Activated CD8-positive, alpha-beta memory T cell treated with anti-CD3 and anti-CD28 coated beads, Interleukin-2, amount 50 U/mL, for 1 hour (primary cell): ENCODE data around the gene KIAA1671.

Source experiments
- DNase-seq: peaks from one replicate; pipeline ENCODE4 v3.0.0-alpha.2; 2020; ENCODE audit errors: extremely low read depth

The KIAA1671 gene

DNA sequence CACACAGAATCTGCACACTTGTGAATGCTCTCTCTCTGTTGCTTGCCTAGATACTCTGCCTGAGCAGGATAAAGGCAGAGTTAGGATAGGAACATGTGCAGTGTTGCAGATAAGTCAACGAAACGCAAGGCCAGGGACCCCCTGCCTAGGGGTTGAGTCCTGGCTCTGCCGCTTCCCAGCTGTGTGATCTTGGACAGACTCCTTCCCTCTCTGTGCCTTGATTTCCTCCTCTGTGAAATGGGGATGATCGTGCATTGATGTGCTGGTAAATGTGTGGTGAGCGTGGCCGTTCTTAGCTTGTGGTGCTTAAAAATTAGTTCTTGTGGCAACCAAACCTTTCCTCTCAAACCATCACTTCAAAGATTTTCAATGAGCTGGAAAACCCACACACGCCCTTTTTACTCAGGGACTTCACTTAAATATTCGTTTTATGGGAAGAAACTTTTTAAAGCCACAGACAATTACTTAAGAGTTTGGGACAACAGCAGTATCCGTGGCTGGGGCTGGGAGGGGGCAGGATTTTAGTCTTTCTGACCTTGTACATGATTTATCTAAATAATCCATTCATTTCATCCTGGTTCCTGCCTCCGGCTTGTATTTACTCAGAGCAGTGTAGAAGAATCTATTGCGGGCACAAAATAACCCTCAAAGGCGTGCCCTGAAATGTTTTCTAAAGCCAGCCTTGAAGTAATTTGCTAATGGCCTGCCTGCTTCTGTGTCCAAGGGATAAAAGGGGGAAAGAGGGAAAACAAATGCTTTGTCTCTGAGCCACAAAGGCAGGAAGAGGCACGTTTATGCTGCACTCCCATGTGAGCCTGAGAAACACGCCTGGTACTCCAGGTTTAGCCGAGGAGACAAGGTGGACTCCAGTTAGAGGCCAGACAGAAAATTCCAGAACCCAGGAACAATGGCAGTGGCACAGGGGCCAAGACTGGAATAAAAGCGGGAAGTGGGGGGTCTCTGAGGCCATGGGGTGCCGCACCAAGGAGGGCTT lies 162.2 kb downstream of the KIAA1671 start:
- no peak for DNase-seq

- DNase-seq = no peak
These were observed 167.1 kb downstream of the KIAA1671 start for GRCh38 chr22:25119609-25120008.

DNA sequence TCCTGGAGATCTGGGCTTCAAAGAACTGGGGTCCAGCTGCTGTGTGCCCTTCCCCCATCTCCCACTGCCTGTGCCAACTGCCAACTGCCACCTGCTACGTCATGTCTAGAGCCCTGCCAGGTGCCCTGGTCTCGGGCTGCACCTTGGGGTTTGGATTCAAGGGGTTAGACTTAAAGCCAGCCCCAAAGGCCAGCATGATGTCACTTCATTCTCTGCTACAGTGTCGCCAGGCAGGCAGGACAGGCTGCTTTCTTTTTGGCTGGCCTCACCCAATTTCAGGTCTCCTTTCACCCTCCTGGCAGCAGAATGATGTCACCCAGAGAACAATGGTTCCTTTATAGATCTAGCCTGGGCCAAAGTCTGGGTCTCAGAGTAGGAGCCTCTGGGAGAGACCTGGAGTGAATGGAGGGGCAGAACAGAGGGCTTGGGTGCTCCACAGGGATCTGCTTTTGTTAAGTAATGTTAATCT lies 167.6 kb downstream of the KIAA1671 start:
- DNase-seq = no peak

GRCh38 chr22:25120761-25121212 lies 168.3 kb downstream of the KIAA1671 start:
- no peak for DNase-seq

- no peak for DNase-seq
These were observed 169.7 kb downstream of the KIAA1671 start for GRCh38 chr22:25122136-25122764.

- DNase-seq = no peak
These were observed 171.2 kb downstream of the KIAA1671 start for GRCh38 chr22:25123677-25124076.

GRCh38 chr22:25125693-25126357 lies 173.3 kb downstream of the KIAA1671 start:
- no peak for DNase-seq

GRCh38 chr22:25126510-25126909 lies 174.0 kb downstream of the KIAA1671 start:
- DNase-seq = no peak

- DNase-seq = no peak
These were observed 174.8 kb downstream of the KIAA1671 start for GRCh38 chr22:25127318-25127717.

DNA sequence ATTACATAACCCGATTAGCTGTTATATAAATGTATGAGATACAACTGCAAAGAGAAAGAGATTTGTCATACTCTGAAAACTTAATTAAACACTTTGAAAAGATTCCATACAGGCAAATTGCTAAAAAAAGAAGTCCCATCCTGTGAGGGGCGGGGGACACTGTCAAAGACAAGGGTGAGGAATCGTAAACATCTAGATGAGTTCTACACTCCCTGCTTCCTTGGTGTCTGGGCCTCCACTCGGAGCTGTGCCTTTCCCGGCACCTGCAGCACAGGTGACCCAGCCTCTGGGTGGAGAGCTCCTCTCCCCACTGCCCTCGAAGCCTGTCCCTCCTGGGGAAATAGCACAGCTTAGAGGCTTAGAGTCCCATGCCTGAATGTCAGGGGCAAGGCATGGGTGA lies 177.9 kb downstream of the KIAA1671 start:
- no peak for DNase-seq

GRCh38 chr22:25131198-25131887 lies 178.8 kb downstream of the KIAA1671 start:
- no peak for DNase-seq

DNA sequence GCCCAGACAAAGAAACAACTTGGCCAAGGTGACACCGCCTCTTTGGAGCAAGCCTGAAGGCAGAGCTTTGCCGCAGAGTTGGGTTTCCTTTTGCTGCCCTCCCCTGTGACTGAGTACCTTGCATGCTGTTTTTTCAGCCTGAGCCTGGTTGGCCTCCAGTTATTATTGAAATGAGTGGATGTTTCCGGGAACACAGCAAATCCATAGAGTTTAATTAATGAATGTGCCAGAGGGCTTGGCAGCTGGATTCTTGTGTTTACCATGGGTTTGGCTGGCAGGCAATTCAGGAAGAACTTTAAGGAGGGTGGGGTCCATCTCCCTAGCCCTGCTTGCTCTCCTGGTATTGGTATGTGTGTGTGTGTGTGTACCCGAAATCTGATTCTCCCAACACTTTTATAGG lies 181.5 kb downstream of the KIAA1671 start:
- no peak for DNase-seq

DNA sequence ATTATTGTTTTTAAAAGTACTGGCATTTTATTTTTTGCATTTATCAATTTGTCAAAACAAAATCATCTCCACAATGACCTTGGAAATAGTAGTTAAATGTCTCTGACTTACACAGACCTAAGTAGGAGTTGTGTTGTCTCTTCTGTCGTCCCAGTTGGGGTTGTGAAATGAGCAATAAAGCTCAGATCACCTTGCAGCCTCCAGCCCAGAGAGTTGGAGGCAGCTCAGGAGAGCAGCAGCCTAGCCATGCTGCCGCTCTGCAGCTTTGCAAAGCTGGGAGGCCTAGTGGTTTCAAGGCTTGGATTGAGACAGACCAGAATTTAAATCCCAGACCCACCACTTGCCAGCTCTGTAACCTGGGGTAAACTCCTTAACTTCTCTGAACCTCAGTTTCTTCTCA lies 181.9 kb downstream of the KIAA1671 start:
- DNase-seq = no peak

DNA sequence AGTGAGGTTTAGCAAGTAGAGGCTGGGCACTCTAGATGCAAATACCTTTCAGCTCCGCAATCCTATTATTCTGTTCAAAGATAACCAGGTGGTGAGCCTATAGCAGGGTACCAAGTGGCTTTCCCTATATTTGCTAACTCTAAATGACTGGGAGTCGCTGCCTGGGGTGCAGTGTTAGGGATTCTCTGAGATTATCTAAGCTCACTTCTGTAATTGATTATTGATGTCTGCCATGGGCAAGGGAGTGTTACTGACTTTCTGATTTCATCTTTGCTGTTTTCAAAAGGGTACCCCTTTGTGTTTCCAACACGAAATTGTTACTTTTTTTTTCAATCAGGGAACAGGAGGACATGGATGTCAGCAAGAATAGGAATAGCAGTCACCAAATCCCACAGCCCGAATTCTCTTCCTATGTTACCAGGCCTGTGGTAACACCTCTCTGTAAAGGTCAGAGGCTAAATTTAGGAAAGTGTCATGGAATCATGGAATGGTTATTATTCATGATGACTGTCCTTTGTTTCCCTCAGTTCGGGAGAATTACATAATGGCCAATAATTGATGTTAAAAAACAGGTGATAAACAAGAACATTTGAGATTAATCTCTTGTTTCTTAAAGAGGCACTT lies 184.5 kb downstream of the KIAA1671 start:
- no peak for DNase-seq

- no peak for DNase-seq
These were observed 185.3 kb downstream of the KIAA1671 start for GRCh38 chr22:25137577-25138525.

GRCh38 chr22:25139062-25139461 lies 186.5 kb downstream of the KIAA1671 start:
- DNase-seq = no peak

- DNase-seq = no peak
These were observed 189.6 kb downstream of the KIAA1671 start for GRCh38 chr22:25142102-25142501.

GRCh38 chr22:25143156-25144076 lies 190.9 kb downstream of the KIAA1671 start:
- no peak for DNase-seq

DNA sequence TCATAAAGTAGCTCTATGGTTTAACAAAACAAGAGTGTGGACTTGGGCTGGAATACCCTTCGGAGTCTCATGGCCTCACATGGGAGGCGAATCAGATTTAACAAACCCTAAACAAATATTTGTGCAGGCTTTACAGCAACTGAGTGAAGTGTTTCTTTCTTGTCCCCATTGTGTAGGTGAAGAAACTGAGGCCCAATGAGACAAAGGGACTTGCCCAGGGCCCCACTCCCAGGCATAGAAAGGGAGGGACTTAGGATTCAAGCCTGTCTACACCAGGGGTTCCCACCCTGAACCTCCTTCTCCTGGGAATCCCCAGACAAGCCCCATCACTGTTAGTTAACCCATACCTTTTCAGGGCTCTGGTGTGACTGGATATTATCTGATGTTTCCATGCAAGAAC lies 192.0 kb downstream of the KIAA1671 start:
- no peak for DNase-seq
